ENCODE results near the gene GBP7. TPM values are rescaled to one million over a fixed set of nuclear protein-coding genes. Genes with fewer than 3 reads are reported as not detected.
"Not testable (repeated sequence)": the region's sequence is repeated elsewhere in the genome, so short reads cannot be mapped to it uniquely, and the experiment has no call there.

The GBP7 gene
- polyA plus RNA-seq, 6 donors from 2014 or later, result 0.15 TPM; not detected in 5

- Mint-ChIP-seq H3K27me3 (no peaks in the 10 kb centered on the region), H3K36me3 (no peaks in the 10 kb centered on the region), H3K4me1 (peaks cover 0 to 3% (median under 1%) of the 10 kb centered on the region in 3 donors), H3K27ac (no peak overlapping the region), H3K4me3 (no peak overlapping the region), H3K9me3 (peaks cover 0 to 9% (median 2%) of the 10 kb centered on the region in 7 donors)
- DNase-seq (no peak), ATAC-seq (ENCODE audit: low read depth in 2 of 2) (no peak)
These were observed 10.0 kb downstream of the GBP7 start for GRCh38 chr1:89165811-89166210.

- ATAC-seq (ENCODE audit: low read depth in 2 of 2) (no peak), DNase-seq (no peak)
- peaks cover 0 to 7% (median 0%) of the 10 kb centered on the region in 3 donors for H3K4me1 Mint-ChIP-seq
- peaks cover 0 to 7% of the 10 kb centered on the region in 2 donors for H3K36me3 Mint-ChIP-seq
- peaks cover 0 to 6% (median 0%) of the 10 kb centered on the region in 3 donors for H3K27me3 Mint-ChIP-seq
- H3K27ac Mint-ChIP-seq, result no peak overlapping the region
- H3K4me3 Mint-ChIP-seq, result no peak overlapping the region
- peaks cover 0 to 6% (median 4%) of the 10 kb centered on the region in 7 donors for H3K9me3 Mint-ChIP-seq
These were observed 24.8 kb downstream of the GBP7 start for GRCh38 chr1:89151047-89151446.

- DNase-seq (no peak), ATAC-seq (ENCODE audit: low read depth in 2 of 2) (no peak)
- Mint-ChIP-seq H3K4me1 (peaks cover 0 to 7% (median 0%) of the 10 kb centered on the region in 3 donors), H3K4me3 (no peak overlapping the region), H3K27ac (no peak overlapping the region), H3K9me3 (no peaks in the 10 kb centered on the region), H3K27me3 (peaks cover 0 to 6% (median 0%) of the 10 kb centered on the region in 3 donors), H3K36me3 (no peaks in the 10 kb centered on the region)
These were observed 25.8 kb downstream of the GBP7 start for GRCh38 chr1:89149976-89150375.

- Mint-ChIP-seq H3K27me3 (peaks cover 0 to 6% (median 0%) of the 10 kb centered on the region in 3 donors), H3K4me3 (peak overlapping the region in 1 of 8 donors; percentile 47), H3K4me1 (peaks cover 0 to 7% (median 0%) of the 10 kb centered on the region in 3 donors), H3K27ac (no peak overlapping the region), H3K9me3 (no peaks in the 10 kb centered on the region), H3K36me3 (no peaks in the 10 kb centered on the region)
- DNase-seq (no peak), ATAC-seq (ENCODE audit: low read depth in 2 of 2) (no peak)
These were observed 26.6 kb downstream of the GBP7 start for GRCh38 chr1:89149229-89149628.

- no peak for DNase-seq
These were observed 27.8 kb downstream of the GBP7 start for GRCh38 chr1:89147678-89148658.

GRCh38 chr1:89146721-89147120 lies 29.1 kb downstream of the GBP7 start:
- ATAC-seq (ENCODE audit: low read depth in 2 of 2) (no peak), DNase-seq (no peak)
- Mint-ChIP-seq H3K4me1 (peaks cover 0 to 7% (median 0%) of the 10 kb centered on the region in 3 donors), H3K27ac (peak overlapping the region in 1 of 6 donors; percentile 8), H3K9me3 (no peaks in the 10 kb centered on the region), H3K36me3 (no peaks in the 10 kb centered on the region), H3K27me3 (peaks cover 0 to 6% (median 0%) of the 10 kb centered on the region in 3 donors), H3K4me3 (no peak overlapping the region)

More at GRCh38 chr1:89147678-89148658, 27.8 kb downstream of the GBP7 start:
- peaks cover 0 to 6% (median 0%) of the 10 kb centered on the region in 3 donors for H3K27me3 Mint-ChIP-seq
- H3K27ac Mint-ChIP-seq, result peak overlapping the region in 1 of 6 donors; percentile 4
- no peak overlapping the region for H3K4me3 Mint-ChIP-seq
- H3K9me3 Mint-ChIP-seq, result no peaks in the 10 kb centered on the region
- no peak for ATAC-seq (ENCODE audit: low read depth in 2 of 2)
- H3K4me1 Mint-ChIP-seq, result peaks cover 0 to 7% (median 0%) of the 10 kb centered on the region in 3 donors
- H3K36me3 Mint-ChIP-seq, result no peaks in the 10 kb centered on the region

GRCh38 chr1:89143484-89143883 lies 32.3 kb downstream of the GBP7 start:
- DNase-seq (no peak), ATAC-seq (ENCODE audit: low read depth in 2 of 2) (no peak)
- H3K27me3 Mint-ChIP-seq, result peaks cover 0 to 6% (median 0%) of the 10 kb centered on the region in 3 donors
- no peak overlapping the region for H3K27ac Mint-ChIP-seq
- no peaks in the 10 kb centered on the region for H3K36me3 Mint-ChIP-seq
- H3K4me3 Mint-ChIP-seq, result no peak overlapping the region
- H3K4me1 Mint-ChIP-seq, result peaks cover 0 to 7% (median 0%) of the 10 kb centered on the region in 3 donors
- peaks cover 0 to 4% (median 0%) of the 10 kb centered on the region in 7 donors for H3K9me3 Mint-ChIP-seq

- Mint-ChIP-seq H3K4me3 (no peak overlapping the region), H3K4me1 (peaks cover 0 to 7% (median 0%) of the 10 kb centered on the region in 3 donors)
These were observed 33.6 kb downstream of the GBP7 start for GRCh38 chr1:89142160-89142559.

GRCh38 chr1:89133747-89134146 lies 42.1 kb downstream of the GBP7 start:
- peaks cover 0 to 4% (median 0%) of the 10 kb centered on the region in 7 donors for H3K9me3 Mint-ChIP-seq
- H3K4me1 Mint-ChIP-seq, result peaks cover 12 to 18% (median 15%) of the 10 kb centered on the region in 3 donors
- H3K27ac Mint-ChIP-seq, result no peak overlapping the region
- H3K4me3 Mint-ChIP-seq, result peak overlapping the region in 1 of 8 donors; percentile 61
- peaks cover 0 to 10% of the 10 kb centered on the region in 2 donors for H3K36me3 Mint-ChIP-seq
- no peak for DNase-seq
- ATAC-seq (ENCODE audit: low read depth in 2 of 2), result no peak
- H3K27me3 Mint-ChIP-seq, result no peaks in the 10 kb centered on the region

More at GRCh38 chr1:89142160-89142559, 33.6 kb downstream of the GBP7 start:
- no peak for ATAC-seq (ENCODE audit: low read depth in 2 of 2)
- Mint-ChIP-seq H3K9me3 (peaks cover 0 to 5% (median 0%) of the 10 kb centered on the region in 7 donors), H3K27me3 (no peaks in the 10 kb centered on the region), H3K27ac (no peak overlapping the region), H3K36me3 (no peaks in the 10 kb centered on the region)
- no peak for DNase-seq

GRCh38 chr1:89130716-89131115 lies 45.1 kb downstream of the GBP7 start:
- no peak for DNase-seq

GRCh38 chr1:89129911-89130310 lies 45.9 kb downstream of the GBP7 start:
- ATAC-seq (ENCODE audit: low read depth in 2 of 2), result no peak
- Mint-ChIP-seq H3K27me3 (no peaks in the 10 kb centered on the region), H3K4me1 (peaks cover 29 to 49% (median 37%) of the 10 kb centered on the region in 3 donors), H3K27ac (peak overlapping the region in 1 of 6 donors; percentile 88), H3K36me3 (peaks cover 0 to 9% of the 10 kb centered on the region in 2 donors), H3K9me3 (peaks cover 0 to 5% (median 0%) of the 10 kb centered on the region in 7 donors), H3K4me3 (peak overlapping the region in 3 of 8 donors; percentile 42 to 89 (median 84))
- no peak for DNase-seq

More at GRCh38 chr1:89130716-89131115, 45.1 kb downstream of the GBP7 start:
- Mint-ChIP-seq H3K36me3 (peaks cover 0 to 10% of the 10 kb centered on the region in 2 donors), H3K4me3 (no peak overlapping the region), H3K27me3 (no peaks in the 10 kb centered on the region), H3K4me1 (peaks cover 23 to 41% (median 30%) of the 10 kb centered on the region in 3 donors), H3K9me3 (peaks cover 0 to 5% (median 0%) of the 10 kb centered on the region in 7 donors), H3K27ac (no peak overlapping the region)
- no peak for ATAC-seq (ENCODE audit: low read depth in 2 of 2)

GRCh38 chr1:89128003-89128458 lies 47.8 kb downstream of the GBP7 start:
- peaks cover 33 to 62% (median 45%) of the 10 kb centered on the region in 3 donors for H3K4me1 Mint-ChIP-seq
- DNase-seq; ATAC-seq (ENCODE audit: low read depth in 2 of 2); H3K27me3 Mint-ChIP-seq; H3K9me3 Mint-ChIP-seq; H3K36me3 Mint-ChIP-seq: not testable (repeated sequence)
- peak overlapping the region in 1 of 6 donors; percentile 88 for H3K27ac Mint-ChIP-seq
- H3K4me3 Mint-ChIP-seq, result peak overlapping the region in 3 of 8 donors; percentile 35 to 91 (median 80)
